Activated CD8-positive, alpha-beta memory T cell treated with anti-CD3 and anti-CD28 coated beads for 48 hours (primary cell): Measurements from ENCODE around the gene MFF.
"Not testable (repeated sequence)": the region's sequence is repeated elsewhere in the genome, so short reads cannot be mapped to it uniquely, and the experiment has no call there.

Experiments used
- DNase-seq, 3 experiments: peaks; one replicate each; pipeline ENCODE4 v3.0.0-alpha.2; 2020; ENCODE audit warnings: low read depth in 2 of 3, low spot score in 2 of 3

The MFF gene

DNA sequence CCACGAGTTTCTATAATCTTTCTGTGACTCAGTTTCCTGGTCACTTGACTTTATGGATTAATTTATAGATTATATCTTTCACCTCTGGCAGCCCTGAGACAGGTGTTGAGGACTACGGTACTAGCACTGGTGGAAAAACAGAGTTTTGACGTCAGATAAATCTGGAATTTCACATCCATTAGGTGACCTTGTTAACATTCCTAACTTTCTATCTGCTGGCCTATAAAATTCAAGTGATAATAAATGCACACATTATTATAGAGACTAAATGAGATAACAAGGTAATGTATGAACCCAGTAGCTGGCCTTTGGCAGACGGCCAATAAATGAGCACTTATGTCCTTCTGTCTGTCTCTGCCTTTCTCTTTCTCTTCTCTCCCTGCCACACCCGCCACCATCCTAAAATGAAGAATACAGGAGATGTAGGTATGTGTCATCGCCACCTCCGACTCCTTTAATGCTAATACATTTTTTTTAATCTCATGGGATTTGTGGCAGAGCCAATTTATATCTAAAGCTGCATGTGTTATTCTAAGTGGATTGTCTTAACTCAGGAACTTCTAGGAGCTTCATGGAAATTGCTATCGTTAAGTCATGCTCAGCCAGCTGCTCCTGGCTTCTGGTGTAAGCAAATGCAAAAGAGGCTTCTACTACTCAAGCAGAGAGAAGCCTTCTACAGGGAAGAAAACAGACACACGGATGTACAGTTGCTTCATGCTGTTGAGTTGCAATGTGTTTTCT lies 51.8 kb downstream of the MFF start:
- no peak for DNase-seq

DNA sequence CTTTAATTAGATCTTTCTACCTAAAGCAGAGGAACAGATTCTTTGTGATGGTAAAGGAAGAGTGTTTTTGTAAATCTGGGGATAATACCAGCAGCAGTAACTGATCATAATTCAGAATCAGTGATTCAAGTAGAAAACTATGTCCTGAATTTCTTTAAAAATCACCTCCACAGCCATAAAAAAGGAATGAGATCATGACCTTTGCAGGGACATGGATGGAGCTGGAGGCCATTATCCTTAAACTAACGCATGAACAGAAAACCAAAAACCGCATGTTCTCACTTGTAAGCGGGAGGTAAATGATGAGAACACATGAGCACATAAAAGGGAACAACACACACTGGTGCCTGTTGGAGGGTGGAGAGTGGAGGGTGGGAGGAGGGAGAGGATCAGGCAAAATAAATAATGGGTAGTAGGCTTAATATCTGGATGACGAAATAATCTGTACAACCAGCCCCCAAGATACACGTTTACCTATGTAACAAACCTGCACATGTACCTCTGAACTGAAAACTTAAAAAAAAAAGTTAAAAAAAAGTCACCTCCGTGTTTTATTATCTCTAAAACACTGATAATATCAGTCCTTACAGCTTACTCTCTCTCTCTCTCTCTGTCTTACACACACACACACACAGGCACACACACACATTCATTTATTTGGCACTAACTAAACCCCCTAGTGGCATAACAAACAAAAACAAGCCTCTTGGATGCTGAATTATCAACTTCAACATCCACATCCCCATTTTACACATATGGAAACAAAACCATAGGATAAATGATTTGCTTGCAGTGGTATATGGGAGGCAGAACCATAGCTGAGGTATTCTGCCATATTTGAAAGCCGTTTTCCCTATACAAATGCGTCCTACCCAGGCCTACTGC lies 52.7 kb downstream of the MFF start:
- no peak for DNase-seq

DNA sequence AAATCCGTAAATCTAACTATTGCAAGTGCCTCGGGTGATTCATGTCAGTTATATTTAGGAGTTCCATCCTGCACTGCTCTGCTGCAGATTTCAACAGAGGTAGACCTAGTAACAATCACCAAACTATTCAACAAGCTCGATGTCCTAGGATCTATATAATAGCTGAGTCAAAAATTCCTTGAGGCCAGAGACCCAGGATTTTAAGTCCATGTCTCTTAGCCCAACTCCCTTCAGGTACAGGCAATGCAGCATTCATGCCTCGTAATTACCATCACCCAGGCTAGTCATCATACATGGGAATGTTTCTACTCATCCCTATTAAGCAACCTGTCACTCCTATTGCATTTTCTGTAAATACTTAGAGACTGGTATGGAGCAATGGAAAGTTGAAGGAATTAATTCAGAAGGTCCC lies 53.3 kb downstream of the MFF start:
- no peak for DNase-seq

DNA sequence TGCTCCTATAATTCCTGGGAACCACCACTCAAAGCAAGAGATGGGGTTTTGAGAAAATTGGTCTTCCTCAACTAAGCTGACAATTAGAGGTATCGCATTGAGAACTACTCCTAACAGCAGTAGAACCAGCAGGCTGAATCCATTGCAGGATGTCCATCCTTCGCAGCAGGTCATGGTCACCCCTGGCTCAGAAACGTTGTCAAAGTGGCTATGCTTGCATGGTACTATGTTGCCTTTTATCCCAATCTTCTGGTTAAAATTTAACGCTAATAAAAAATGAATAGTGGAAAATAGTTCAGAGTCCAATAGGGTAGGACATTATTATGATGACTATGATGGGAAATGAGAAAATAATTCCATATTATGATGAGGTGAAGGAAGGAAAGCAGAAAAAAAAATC lies 54.0 kb downstream of the MFF start, which contains the start of gene TM4SF20:
TSS of gene TM4SF20 (minus strand) at position 212 of the 400 bp plus-strand sequence. CDS start at position 174, 38 bp downstream.
- DNase-seq = no peak

DNA sequence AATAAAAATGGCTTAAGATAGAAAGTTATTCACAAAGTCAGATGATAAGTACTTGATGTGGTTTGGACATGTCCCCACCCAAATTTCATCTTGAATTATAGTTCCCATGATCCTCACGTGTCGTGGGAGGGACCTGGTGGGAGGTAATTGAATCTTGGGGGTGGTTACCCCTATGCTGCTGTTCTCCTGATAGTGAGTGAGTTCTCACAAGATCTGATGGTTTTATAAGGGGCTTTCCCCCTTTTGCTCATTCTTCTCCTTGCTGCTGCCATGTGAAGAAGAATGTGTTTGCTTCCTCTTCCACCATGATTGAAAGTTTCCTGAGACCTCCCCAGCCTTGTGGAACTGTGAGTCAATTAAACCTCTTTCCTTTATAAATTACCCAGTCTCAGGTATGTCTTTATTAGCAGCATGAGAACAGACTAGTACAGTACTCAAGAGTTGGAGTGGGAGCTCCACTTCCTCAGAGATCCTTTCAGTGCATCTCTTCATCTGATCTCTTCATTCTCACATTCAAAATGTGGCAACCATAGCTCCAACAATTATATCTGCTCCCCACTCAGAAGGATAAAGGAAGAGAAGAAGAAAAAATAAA lies 57.3 kb downstream of the MFF start:
- not testable (repeated sequence) for DNase-seq

DNA sequence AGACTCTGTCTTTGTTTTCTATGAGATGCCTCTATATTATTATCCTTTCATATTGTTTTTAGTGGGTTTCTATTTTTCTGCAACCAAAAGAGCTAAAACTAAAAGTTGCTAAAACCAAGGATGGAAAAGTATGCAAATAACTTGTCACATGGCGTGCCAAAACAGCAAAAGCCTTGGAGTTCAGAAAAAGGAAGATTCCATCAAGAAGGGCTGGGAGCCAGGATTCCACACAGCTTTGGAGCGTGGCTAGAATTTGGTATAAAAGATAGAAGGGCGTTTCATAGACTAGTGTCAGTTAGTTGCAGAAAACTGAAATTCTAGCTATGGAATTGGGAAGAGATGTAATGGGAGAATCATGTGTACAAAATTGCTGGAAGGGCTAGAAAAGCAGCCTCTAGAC lies 58.6 kb downstream of the MFF start:
- no peak for DNase-seq

DNA sequence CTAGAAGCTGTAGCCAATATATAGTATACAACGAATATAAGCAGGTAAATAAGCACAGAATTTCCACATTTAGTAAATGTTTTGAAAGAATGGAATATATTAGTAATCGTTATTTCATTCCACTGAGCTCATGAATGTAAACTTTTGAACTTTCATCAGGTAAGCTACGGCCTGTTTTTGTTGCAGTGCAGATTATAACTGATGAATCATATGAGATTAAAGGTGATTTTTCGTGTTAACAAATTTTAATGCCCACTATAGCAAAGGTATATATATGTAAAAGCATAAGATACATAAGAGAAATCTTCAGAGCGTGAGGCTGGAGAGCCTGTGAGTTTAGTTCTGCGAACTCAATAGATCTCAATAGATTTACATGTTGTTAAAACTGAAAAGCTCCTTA lies 61.6 kb downstream of the MFF start:
- no peak for DNase-seq

DNA sequence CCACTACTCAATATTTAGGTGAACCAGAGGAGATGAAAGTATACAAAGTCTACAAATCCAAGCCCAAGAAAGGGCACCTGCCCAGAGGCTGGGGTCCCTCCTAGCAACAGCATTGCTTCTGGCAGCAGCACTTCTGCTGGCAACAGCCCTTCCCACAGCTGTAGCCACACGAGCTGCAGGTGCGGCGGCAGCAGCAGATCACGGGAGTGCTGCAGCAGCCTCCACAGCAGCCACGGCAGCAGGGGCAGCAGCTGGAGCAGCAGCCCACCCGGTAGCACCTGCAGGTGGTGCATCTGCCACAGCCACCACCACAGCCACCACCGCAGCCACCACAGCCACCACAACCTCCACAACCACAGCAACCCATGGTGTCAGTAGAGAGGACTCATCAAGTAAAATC lies 62.5 kb downstream of the MFF start, which contains the start of gene SCYGR1:
TSS of gene SCYGR1 (minus strand) at position 367 of the 400 bp plus-strand sequence. CDS start at position 367, 0 bp downstream.
- not testable (repeated sequence) for DNase-seq

DNA sequence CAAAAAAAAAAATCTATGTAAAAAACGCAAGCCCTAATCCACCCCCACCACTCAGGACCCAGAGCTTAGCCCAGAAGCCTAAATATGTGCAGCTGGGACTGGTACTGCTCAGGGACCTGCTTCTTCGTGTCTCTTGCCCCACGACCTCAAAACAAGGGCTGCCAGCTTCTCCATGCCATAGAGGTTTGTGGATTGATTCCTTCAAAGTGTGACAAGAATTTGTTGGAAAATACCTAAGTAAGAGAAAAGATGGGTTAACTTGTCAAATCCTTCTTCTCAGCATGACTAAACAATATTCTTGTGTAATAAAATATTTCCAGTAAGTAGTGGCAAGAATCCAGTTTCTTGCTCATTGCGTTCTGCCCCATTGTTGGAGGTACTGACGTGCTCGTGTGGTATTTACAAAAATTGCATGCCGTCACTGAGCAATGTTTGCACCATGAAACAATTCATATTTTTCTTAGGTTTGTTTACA lies 63.5 kb downstream of the MFF start:
- DNase-seq = no peak

DNA sequence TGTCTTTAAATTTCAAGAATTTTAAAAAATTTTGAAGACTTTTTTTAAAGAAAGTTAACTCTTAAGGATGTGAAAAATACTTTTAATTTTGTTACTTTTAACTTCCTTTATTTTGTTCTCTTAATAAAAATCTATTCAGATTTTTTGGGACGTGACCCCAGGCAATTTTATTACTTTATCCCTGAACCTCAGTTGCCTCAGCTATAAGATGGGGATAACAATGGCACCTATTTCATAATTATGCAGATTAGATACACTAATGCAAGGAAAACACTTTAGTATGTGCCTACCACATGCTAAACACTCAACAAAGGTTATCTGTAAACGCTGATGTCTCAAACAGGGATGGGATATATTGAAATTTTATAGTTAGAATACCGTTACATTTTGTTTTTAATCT lies 64.2 kb downstream of the MFF start:
- DNase-seq = no peak

DNA sequence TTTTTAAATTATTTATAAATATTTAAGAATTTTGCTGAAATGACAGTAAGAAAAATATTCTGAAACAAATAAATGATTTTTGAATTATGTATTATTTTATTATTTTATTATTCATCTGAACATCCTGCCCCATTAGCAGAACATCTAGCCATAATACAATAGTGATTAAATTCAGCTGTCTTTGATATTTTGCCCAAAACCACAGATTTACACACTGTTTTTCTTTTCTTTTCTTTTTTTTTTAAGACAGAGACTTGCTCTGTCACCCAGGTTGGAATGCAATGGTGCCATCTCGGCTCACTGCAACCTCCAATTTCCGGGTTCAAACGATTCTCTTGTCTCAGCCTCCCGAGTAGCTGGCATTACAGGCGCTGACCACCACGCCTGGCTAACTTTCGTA lies 64.6 kb downstream of the MFF start:
- no peak for DNase-seq

DNA sequence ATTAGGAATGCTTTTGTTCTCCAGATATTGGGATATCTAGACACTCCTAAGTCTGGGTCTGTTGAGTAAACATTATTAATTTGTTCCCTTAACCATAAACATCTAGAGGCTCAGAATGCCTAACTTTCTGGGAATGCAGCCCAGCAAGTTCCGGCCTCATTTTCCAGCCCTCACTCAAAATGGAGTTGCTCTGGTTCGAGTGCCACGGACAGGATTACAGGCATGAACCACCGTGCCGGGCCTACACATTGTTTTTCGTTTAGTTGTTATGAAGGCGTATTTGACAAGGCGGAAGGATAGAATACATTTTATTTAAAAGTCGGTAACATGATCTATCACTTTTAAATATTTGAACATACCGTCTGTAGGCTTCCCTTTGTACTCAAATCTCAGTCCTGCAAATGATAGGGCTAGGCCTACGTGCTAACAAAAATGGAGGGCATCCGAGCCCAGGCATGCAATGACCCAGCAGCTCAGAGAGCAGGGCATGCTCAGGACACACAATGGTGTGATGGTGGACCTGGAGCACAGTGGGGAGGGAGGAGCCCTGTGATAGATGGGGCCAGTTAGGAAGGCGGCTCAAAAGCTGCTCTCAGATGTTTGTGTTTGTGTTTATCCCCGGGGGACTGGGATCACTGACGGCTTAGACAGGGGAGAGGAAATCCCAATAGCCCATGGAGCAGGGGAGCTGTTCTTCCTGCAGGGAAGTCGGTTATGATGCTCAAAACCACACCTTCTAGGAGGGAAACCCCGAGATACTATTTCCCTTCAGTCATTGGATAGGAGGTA lies 65.6 kb downstream of the MFF start:
- DNase-seq = no peak

DNA sequence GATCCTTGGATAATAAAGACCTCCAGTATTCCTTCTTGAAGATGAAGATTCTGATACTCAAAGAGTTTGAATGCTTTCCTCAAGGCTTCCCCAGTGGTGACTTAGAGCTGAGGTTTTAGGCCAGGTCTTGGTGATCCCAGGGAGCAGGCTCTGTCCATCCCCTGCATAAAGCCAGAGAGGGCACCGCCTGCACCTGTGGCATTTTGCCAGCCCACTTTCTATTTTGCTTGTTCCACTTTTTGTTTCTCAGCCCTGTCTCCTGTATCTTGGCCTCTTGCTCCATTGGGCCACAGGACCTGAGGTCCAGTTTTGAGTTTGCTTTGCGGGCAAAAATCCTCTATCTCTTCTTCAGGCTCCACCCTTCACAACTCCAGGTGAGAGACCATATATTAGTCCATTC lies 69.3 kb downstream of the MFF start:
- DNase-seq = no peak

DNA sequence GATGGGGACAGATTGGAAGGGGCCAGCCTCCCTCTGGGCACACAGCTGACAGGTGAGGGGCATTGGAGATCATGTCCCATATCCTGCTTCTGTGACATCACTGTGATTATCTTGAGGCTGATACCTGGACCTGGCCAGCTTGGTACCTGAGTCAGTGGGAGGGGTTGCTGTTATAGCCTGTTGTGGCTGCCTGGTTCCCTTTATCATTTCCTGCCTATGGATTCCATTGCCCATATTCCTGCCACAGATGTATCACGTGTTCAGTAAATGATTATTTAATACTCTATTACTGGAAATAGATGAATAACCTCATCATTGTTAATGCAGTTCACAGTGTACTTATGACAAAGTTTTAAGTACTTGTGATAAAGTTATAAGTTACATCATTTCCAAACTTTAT lies 70.5 kb downstream of the MFF start:
- DNase-seq = no peak

DNA sequence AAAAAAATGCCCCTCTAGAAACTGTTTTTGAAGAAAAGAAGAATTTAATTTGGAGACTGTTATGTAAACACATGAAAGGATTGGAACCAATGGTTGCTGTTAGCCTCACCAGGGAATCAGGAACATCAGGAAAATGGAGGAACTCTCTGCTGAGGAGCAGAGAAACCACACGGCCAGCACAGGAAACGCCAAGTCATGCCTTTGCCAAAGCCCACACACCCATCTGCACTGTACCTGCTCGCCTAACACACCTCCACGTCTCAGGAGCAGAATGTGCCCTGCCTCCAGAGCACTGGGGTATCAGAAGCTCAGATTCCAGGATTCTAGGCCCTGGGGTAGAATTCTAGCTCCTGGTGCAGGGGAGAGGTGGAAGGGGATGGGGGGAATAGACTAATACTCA lies 72.5 kb downstream of the MFF start:
- no peak for DNase-seq

DNA sequence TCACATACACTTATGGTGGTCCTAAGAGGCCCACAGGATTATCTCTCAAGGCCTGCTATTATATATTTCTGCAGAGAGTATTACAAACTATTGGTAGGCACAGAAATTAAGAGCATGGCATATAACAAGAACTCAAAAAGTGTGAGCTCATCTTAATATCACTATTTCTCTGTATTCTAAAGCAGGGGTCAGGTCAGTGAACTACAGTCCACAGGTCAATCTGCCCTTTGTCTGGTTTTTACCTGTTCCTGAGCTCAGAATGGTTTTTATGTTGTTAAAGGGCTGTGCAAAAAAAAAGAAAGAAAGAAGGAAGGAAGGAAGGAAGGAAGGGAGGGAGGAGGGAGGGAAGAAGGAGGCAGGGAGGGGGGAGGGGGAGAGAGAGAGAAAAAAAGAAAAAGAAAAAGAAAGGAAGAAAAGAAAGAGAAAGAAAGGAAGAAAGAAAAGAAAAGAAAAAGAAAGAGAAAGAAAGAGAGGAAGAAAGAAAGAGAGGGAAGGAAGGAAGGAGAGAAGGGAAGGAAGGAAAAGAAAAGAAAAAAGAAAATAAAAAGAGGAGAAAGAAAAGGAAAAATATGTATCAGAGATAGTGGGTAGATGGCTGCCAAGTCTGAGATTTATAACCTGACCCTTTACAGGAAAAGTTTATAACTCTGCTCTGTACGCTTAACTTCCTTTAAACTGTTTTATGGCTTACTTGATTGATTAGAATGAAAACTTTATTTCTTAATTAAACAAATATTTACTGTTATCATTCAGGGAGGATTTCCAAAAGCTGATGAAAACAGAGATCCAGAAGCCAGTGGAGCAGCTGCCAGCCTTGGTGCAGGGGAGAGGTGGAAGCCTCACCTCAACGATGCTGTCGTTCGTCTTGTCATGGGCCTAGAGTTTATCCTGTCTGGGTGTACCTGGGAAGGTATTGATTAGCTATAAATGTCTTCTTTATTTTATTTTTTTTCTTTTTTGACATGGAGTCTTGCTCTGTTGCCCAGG lies 73.9 kb downstream of the MFF start:
- no peak for DNase-seq

DNA sequence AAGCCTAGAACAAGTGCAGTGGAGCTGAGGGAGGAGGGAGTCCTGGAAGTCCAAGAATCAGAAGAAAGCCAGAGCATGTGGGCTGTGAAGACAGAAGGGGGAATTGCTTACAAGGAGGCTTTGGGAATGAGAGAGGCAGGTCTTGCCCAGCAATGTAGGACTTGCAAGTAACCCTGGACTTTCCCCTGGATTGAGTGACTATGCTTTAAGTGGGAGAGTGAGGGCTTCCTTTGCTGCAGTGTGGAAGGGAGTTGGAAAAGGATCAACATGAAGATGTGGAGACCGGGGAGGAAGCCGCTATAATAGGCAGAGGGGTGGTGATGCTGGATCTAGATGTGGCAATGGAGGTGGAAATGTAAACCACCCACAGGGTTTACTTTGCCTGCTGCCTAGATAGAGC lies 76.5 kb downstream of the MFF start:
- no peak for DNase-seq

DNA sequence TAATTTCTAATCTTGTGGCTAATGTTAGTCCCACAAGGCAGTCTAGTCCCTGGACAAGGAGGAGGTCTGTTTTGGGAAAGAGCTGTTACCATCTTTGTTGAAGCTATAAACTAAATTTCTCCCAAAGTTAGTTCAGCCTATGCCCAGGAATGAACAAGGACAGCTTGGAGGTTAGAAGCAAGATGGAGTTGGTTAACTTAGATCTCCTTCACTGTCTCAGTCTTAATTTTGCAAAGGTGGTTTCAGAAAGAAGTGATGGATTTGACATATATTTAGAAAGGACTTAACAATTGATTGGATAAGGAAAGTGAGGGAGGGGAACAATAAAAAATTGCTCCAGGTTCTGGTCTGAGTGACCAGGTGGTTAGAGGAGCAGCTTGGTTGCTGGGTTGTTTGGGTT lies 77.3 kb downstream of the MFF start:
- DNase-seq = no peak

DNA sequence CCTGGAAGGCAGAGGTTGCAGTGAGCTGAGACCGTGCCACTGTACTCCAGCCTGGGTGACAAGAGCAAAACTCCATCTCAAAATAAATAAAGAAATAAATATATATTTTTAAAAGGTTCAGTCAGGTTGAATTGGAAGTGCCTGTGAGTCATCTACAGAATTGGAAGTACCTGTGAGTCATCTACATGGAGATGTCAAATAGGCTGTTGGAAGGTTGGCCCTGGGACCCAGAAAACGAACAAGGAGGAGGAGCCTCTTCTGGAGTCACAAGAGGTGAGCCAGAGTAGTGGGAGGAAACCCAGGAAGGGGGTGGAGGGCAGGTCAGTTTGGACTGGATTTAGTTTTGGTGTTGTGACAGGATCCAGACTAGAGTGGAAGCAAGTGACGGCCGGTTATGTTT lies 77.9 kb downstream of the MFF start:
- DNase-seq = no peak
